ENCODE measurements around the gene ZNF229.
"Not testable (repeated sequence)": the region's sequence is repeated elsewhere in the genome, so short reads cannot be mapped to it uniquely, and the experiment has no call there.

ZNF229 gene

GRCh38 chr19:44447916-44448674 is at the start of gene ZNF229:
ZNF229 (minus strand) TSS chr19:44448472; CDS start chr19:44442847, 5,625 bp downstream.
- no peak for DNase-seq (ENCODE audit: low read depth)

- no peak for DNase-seq (ENCODE audit: low read depth)
These were observed 48.4 kb upstream of the ZNF229 start for GRCh38 chr19:44496711-44497110.

DNA sequence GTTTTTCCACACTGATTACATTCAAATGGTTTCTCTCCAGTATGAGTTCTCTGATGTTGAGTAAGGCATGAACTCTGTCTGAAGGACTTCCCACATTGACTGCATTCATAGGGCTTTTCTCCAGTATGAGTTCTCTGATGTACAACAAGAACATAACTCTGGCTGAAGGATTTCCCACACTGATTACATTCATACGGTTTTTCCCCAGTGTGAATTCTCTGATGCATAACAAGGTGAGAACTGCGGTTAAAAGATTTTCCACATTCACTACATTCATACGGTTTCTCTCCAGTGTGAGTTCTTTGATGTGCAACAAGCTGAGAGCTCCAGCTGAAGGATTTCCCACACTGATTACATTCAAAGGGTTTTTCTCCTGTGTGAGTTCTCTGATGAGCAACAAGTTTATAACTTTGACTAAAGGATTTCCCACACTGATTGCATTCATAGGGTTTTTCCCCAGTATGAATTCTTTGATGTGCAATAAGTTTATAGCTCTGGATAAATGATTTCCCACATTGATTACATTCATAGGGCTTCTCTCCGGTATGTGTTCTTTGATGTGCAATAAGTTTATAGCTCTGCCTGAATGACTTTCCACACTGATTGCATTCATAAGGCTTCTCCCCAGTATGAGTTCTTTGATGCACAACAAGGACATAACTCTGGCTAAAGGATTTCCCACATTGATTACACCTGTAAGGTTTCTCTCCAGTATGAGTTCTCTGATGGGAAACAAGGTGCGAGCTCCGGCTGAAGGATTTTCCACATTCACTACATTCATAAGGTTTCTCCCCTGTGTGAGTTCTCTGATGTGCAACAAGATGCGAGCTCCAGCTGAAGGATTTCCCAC is 28.5 kb upstream of the ZNF229 start:
- peak; percentile 11 for DNase-seq (ENCODE audit: low read depth)

- DNase-seq (ENCODE audit: low read depth): not testable (repeated sequence)
These were observed 20.5 kb upstream of the ZNF229 start for GRCh38 chr19:44468730-44469129.

- not testable (repeated sequence) for DNase-seq (ENCODE audit: low read depth)
These were observed 14.5 kb upstream of the ZNF229 start for GRCh38 chr19:44462600-44463286.

- not testable (repeated sequence) for DNase-seq (ENCODE audit: low read depth)
These were observed 7.7 kb upstream of the ZNF229 start for GRCh38 chr19:44456016-44456415.

- DNase-seq (ENCODE audit: low read depth): no peak
These were observed 6.8 kb upstream of the ZNF229 start for GRCh38 chr19:44455100-44455499.

- no peak for DNase-seq (ENCODE audit: low read depth)
These were observed 4.1 kb upstream of the ZNF229 start for GRCh38 chr19:44452367-44452766.

- DNase-seq (ENCODE audit: low read depth): no peak
These were observed 3.4 kb upstream of the ZNF229 start for GRCh38 chr19:44451687-44452086.

DNA sequence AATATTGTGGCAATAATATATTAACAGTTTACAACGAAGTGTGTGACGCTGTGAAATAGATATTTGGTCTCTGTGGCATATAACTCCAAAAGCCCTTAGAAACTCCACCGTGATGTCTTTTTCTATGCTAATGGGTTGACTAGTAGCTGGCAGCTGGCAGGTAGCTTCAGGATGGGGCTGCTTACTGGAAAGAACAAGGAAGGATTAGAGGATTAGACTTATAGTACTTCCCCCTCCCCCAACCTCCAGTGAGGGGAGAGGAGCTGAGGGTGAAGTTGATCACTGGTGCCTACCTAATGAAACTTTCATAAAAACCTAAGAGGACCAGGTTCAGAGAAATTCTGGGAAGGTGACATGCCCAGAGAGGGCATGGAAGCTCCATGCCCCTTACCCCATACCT is 9.8 kb downstream of the ZNF229 start:
- no peak for DNase-seq (ENCODE audit: low read depth)

GRCh38 chr19:44435441-44435840 is 12.8 kb downstream of the ZNF229 start:
- no peak for DNase-seq (ENCODE audit: low read depth)

- DNase-seq (ENCODE audit: low read depth): peak; percentile 41
These were observed 17.3 kb downstream of the ZNF229 start for GRCh38 chr19:44430956-44431355.

GRCh38 chr19:44415553-44415952 is 32.7 kb downstream of the ZNF229 start:
- not testable (repeated sequence) for DNase-seq (ENCODE audit: low read depth)

DNA sequence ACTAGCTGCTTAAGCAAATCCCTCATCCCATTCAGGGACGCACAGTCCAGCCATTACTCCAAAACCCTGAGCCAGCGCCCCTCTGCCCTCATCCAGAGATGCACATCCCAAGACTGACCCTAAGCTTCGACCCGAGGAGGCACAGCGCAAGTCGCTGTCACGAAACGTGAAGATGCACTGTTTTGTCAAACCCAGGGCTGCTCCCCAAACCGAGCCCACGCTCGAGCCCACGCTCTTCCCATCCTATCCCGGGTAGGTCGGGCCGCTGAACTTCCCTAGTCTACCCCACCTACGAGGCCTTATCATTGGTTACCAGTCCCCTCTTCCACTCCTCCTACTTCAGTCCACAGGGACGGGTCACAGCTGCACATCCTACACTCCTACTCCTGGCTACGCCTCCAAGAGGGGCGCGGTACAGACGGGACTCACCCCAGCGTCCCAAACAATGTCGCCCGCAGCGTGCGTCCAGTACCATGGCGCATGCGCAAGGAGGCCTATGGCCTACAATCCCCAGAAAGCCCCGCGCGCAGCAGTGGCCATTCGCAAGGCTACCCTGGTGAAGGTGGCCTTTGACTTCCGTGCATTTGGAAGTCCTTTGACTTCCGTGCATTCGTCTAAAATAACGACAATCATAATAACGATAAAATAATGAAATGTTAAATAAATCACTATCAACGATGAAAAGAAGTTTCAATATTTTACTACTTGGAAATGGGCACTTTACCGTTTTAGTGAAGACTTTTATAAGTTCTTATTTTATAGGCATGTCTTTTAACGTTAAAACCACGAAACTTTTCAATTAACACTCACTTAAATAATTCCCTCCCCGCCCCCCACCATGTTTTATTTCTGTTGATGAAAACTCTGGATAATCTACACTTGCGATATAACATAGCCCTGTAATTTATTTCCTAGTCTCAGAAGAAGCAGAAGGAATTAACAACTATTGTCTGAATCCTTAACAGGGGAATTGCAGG is 46.8 kb downstream of the ZNF229 start, which contains the start of gene ZNF285:
ZNF285 (minus strand) TSS at position 470 of the 977 bp plus-strand sequence. CDS start 4,395 bp downstream, outside the sequence.
- peak; percentile 86 for DNase-seq (ENCODE audit: low read depth)

DNA sequence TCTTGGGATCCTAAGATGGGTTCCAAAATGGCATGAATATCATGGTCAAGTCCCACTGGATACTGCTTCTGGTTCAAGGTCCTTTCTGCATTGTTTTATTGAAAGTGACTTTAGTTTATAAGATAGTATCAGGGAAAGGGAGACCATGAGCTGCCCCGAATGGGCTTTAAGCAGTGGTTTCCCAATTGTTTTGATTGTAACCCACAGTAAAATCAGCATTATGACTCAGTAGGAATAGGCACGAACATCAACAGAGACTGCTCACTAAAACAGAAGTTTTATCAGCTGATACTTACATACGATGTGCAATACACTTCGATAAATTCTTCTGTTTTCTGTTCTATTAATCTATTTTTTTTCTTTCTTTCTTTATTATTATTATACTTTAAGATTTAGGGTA is 59.0 kb downstream of the ZNF229 start:
- DNase-seq (ENCODE audit: low read depth): not testable (repeated sequence)
